NCI-H1436 (cell line): ENCODE data around the gene EFNA5.
"Not testable (repeated sequence)": the region's sequence is repeated elsewhere in the genome, so short reads cannot be mapped to it uniquely, and the experiment has no call there.

Source experiments
- DNase-seq: peaks from one replicate; lab custom pipeline; 2025; lab: John Stamatoyannopoulos, UW

The EFNA5 gene

DNA sequence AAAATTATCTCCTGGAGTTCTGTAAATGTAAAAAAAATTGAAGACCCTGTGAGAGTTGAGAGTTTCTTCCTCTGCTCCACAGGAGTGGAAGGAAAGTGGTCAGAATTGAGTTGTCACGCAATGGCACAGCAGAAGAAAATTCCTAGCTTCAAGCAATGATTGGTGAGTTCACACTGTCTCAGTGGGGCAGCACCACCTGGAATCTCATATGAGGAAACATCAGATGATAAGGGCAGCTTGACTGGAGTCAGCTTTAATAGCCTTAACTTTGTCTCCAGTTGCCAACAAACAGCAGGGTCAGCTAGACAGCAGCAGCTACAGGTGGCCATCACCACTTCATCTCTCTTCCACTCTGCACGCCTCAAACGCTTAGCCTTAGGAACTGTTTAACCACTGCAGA lies 211.1 kb downstream of the EFNA5 start:
- DNase-seq: no peak

- no peak for DNase-seq
Observed at GRCh38 chr5:107458322-107458721, 212.4 kb downstream of the EFNA5 start.

- no peak for DNase-seq
Observed at GRCh38 chr5:107457881-107458280, 212.9 kb downstream of the EFNA5 start.

GRCh38 chr5:107457138-107457537 lies 213.6 kb downstream of the EFNA5 start:
- DNase-seq: no peak

- no peak for DNase-seq
Observed at GRCh38 chr5:107456281-107456715, 214.4 kb downstream of the EFNA5 start.

DNA sequence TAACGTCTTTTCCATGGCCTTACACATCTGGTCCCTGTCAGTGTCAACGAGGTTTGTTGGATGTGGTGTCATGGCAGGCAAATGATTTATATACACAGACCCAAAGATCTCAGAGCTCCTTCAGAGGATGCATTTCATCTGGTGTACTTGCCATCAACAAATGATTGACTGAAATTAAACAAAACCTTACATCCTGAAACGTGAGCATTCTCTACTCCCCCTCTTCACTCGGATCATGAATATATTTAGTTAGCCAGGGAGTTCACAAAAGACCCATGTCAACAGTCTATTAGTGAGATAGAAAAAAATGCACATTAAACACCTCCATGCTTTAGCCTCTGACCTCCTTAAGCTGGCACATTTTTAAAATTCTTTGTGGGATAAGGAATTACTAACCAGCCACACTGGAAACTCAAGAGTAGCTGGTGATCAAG lies 215.6 kb downstream of the EFNA5 start:
- no peak for DNase-seq

DNA sequence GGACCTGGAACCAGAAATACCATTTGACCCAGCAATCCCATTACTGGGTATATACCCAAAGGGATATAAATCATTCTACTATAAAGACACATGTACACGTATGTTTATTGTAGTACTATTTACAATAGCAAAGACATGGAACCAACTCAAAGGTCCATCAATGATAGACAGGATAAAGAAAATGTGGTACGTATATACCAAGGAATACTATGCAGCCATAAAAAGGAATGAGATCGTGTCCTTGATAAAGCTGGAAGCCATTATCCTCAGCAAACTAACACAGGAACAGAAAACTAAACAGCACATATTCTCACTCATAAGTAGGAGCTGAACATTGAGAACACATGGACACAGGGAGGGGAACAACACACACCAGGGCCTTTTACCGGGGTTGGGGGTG lies 218.9 kb downstream of the EFNA5 start:
- DNase-seq: not testable (repeated sequence)

DNA sequence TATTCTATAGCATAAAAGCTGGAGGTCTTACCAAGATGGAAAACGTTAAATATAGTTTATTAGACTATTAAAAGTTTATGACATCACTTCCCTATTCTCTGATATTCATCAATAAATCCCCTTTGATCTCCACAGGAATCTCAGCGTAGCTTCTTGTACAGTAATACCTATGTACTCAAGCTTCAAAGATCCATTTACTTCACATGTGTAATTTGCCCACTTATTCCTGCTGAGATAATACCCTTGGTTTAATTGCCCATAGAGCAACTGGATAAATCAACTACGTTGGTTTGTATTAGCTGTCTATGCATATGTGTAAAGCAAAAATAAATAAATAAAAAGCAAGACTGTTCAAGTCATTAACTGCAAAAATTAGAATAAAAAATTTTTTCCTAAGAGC lies 219.7 kb downstream of the EFNA5 start:
- DNase-seq: no peak

DNA sequence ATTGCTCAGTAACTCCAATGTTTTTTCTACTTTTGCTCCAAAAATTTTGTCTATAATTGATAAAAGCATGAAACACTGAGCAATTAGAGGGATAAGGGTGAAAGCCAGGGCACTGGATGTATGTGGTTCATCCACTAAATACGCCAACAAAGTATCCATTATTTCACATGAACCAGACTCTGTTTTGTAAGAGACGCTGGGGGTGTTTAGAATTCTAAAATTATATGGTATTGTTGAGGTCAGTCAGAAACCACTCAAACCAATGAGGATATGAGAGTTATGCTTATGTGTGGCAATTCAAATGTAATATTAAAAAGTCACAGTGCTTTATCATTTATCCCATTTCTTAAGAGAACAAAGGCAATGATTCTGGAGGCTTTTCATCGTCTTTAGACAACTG lies 220.2 kb downstream of the EFNA5 start:
- DNase-seq: no peak

DNA sequence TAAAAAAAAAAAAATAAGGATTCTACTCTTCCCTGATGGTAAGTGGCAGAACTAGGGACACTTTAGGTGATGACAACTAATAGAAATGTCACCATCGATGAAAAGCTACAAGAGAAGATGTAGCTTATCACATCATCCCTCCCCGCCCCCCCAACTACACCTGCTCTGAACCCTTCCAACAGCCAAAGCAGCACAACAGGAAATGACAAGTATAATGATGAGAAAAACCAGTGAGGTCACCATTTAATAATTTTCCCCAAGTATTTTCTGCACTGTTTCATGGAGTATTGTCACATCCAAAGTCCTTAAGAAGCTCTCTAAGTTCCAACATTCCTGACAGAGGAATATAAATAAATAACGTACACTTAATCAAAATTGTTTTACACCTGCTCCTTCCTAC lies 221.4 kb downstream of the EFNA5 start:
- no peak for DNase-seq

DNA sequence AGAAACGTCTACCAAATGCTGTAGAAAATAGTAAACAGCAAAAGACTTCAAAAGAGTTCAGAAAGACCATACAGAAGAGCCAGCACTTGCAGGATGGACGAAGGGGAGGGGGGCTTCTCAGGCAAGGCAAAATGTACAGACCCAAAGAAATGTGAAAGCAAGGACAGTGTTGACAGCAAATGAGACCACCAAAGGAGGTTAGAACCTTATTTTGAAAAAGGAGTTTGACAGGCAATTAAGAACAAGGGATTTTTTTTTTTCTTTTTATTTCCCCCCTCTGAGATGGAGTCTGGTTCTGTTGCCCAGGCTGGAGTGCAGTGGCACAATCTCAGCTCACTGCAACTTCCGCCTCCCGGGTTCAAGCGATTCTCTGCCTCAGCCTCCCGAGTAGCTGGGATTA lies 223.2 kb downstream of the EFNA5 start:
- DNase-seq: no peak

DNA sequence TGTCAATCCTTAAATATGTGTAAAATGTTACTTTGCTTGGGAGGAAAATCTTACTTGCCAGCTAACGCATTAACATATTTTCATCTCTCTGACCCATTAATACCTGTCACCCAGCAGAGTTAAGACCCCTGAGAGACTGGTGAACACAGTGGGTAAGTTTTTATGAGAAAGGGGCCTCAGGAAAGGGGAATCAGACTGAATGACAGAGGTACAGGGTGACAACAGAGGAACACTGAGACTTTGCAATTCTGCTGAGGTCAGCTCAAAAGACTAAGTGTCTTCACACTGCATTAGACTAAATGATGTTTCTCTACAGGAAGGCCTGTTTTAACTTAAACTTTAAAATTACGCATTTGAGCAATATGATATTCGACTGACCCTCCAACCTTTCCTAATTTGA lies 223.8 kb downstream of the EFNA5 start:
- DNase-seq: no peak

DNA sequence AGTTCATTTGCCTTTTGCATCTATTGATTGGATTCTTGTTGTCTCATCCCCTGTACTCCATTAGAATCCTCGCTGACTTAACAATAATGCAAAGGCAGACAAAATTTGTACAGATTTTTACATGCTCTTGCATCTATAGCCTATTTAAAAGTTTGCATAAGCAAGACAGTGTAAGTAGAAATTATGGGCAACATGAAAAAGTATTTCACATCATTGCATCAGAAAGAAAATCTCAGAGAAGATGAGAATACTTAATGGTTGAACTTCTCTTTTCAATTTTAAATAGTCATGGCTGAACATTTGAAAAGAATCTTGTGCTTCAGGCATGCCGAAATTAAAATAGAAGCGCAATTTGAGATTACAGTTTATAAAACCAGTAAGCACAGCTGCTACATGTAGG lies 226.4 kb downstream of the EFNA5 start:
- DNase-seq: no peak

- DNase-seq: no peak
Observed at GRCh38 chr5:107443897-107444296, 226.8 kb downstream of the EFNA5 start.

GRCh38 chr5:107442452-107442851 lies 228.3 kb downstream of the EFNA5 start:
- no peak for DNase-seq

- DNase-seq: no peak
Observed at GRCh38 chr5:107439832-107440231, 230.9 kb downstream of the EFNA5 start.

GRCh38 chr5:107437986-107438510 lies 232.7 kb downstream of the EFNA5 start:
- DNase-seq: no peak

GRCh38 chr5:107437154-107437553 lies 233.6 kb downstream of the EFNA5 start:
- DNase-seq: no peak

DNA sequence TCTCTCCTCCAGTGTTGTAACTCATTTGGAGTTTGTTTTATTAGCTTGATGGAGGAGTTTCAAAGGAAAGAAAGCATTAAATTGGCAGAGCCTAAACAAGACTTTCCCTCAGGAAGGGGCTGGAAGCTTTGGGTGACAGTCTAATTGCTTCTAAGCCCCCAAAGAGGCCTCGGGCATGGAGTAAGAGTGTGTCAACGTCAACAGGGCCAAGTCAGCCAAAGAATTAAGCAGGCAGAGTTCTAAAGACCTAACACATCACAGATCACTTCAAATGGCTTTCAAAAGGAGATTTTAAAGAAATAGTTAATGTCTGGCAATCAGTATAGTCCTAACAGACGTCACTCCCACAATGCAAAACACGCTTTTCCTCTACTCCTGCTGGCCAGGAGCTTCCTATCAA lies 234.5 kb downstream of the EFNA5 start:
- DNase-seq: no peak

DNA sequence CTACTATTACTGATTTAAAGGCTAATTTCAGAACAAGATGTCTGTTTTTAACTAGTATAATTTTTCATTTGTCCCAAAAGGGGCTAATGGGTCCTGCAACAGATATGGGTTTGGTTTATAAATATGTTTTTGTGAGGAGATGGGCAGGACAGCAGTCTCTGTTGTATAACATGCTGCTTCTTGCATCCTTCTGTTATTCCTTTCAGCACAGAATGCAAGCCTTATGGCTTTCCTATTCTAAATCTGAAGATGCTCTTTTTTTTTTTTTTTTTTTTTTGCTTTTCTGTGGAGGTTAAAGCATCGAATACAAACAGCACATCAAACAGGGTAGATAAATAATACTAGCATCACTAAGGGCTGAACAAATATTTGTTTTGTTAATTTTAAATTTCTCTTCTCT lies 235.7 kb downstream of the EFNA5 start:
- no peak for DNase-seq

- not testable (repeated sequence) for DNase-seq
Observed at GRCh38 chr5:107433646-107434045, 237.1 kb downstream of the EFNA5 start.

DNA sequence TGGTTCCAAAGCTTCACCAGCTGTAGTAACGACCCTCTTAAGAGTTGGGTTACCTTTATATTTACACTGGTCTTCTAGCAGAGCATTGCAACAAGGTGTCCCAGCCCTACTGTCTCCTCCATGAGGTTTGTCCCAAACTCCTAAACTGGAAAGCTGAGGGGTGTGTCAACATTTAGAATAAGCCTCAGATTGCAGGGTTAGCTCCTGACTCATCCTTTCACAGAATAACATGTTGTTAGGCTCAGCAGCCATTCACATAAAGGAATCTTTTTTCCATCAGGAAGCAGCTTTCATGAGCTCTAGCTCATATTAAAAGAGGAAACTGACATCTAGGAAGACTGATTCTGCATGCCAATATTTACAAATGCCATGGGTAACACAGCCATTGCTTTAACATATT lies 238.7 kb downstream of the EFNA5 start:
- no peak for DNase-seq

GRCh38 chr5:107431536-107431935 lies 239.2 kb downstream of the EFNA5 start:
- no peak for DNase-seq

DNA sequence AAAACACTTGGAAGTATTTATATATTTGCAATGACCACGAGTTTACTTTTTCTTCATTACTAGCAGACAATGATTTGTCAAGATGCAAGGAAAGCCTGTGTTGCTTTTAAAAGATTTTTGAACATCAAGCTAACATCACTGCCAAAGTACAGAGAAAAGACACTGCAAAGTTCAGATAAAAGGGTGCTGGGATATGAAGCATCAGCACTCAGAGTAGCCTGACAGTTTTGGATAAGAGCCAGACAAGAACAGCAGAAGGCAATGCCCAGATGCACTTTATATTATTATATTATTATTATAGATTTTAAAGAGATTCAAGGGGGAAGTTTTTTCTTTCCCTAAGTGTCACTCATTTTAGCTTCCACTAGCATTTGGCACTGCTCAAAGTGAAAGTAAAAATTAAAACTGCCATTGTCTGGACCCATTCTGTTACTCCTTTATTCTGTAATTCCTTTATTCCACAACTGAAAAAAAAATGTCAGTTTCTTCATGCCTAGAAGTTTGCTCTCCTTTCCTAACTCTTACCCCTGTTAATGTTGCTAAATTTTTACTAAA lies 240.6 kb downstream of the EFNA5 start:
- DNase-seq: no peak
